ENCODE results near the gene QPCTL. TPM values are rescaled to one million over a fixed set of nuclear protein-coding genes. Genes with fewer than 3 reads are reported as not detected.
"Not testable (repeated sequence)": the region's sequence is repeated elsewhere in the genome, so short reads cannot be mapped to it uniquely, and the experiment has no call there.

The QPCTL gene
- polyA plus RNA-seq, 4 donors = 4.6 to 12.1 (median 8.0) TPM

DNA sequence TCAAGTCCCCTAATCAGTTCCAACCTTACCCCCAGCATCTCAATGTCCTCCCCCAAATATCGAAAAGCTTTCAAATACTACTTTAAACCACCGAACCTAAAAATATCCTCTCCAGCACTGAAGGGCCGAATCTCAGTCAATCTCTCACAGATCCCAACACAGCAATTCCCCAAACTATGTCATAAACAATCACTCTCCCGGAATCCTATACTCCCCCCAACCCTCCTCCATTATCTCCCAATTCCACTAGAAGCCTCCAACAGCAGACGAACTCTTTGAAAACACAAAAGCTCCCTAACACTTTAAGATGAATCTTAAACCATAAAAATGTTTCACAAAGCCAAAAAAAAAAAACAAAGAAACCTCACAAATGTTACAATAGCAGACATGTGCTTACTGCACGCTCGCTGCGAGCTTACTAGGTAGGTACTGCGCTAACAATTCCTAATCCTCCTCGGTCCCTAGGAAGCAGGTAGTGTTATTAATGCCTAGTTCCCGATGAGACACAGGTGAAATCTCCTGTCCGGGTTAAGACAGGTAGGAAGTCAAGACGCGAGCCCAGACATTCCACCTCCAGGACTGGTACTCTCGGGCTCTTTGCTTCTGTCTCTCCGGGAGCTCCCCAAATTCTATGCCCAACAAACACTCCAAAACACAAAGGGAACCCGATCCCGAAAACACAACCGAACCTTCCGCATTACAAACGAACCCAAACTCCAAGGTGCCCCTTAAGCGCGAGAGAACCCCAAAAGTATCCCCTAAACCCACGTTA is 24.1 kb downstream of the QPCTL start:
- DNase-seq (ENCODE audit: low read depth in 4 of 4, low spot score in 3 of 4) = no peak

GRCh38 chr19:45717131-45717982 is 24.9 kb downstream of the QPCTL start:
- DNase-seq (ENCODE audit: low read depth in 4 of 4, low spot score in 3 of 4) = peak; percentile 98

DNA sequence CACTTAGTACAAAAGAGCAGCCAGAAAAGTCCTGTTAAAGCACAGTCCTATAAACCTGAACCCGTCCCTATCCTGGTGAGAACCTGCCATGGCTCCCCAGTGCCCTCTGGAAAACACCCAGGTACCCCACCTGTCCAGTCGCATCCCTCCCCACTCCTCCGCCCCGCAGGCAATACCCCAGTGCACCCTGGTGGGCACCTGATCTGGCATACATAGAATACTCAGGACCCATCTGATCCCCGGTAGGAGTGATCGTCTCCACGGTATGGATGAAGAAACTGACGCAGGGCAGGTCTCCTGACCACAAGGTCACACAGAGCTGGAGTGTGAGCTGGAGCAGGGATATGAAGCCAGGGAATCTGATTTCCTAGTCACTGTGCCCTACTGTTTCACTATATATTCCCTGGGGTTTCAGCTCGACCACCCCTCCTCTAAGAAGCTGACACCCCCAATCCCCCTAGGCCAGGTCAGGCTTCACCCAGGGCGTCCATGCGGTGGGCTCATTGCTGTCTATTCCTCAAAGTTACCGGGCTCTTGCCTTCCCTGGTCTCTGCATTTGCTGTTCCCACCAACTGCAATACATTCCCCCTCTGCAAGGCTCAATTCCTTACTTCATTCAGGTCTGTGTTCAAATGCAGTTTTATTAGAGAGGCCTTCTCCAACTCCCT is 25.7 kb downstream of the QPCTL start:
- no peak for DNase-seq (ENCODE audit: low read depth in 4 of 4, low spot score in 3 of 4)

- DNase-seq (ENCODE audit: low read depth in 4 of 4, low spot score in 3 of 4) = not testable (repeated sequence)
Observed at GRCh38 chr19:45720065-45720464, 27.6 kb downstream of the QPCTL start.

DNA sequence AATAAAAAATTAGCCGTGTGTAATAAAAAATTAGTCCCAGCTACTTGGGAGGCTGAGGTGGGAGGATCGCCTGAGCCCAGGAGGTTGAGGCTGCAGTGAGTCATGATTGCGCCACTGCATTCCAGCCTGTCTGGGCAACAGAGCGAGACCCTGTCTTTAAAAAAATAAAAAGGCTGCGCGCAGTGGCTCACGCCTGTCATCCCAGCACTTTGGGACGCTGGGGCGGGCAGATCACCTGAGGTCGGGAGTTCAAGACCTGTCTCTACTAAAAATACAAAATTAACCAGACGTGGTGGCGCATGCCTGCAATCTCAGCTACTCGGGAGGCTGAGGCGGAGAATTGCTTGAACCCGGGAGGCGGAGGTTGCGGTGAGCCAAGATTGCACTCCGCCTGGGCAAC is 36.2 kb downstream of the QPCTL start:
- DNase-seq (ENCODE audit: low read depth in 4 of 4, low spot score in 3 of 4) = not testable (repeated sequence)

- DNase-seq (ENCODE audit: low read depth in 4 of 4, low spot score in 3 of 4) = no peak
Observed at GRCh38 chr19:45729800-45730290, 37.4 kb downstream of the QPCTL start.

GRCh38 chr19:45730368-45731288 is 38.2 kb downstream of the QPCTL start, which contains the start of gene FBXO46:
FBXO46 (minus strand) TSS chr19:45730896; CDS start chr19:45713495, 17,401 bp downstream.
- DNase-seq (ENCODE audit: low read depth in 4 of 4, low spot score in 3 of 4) = peak; percentile 93 to 97 (median 96)

DNA sequence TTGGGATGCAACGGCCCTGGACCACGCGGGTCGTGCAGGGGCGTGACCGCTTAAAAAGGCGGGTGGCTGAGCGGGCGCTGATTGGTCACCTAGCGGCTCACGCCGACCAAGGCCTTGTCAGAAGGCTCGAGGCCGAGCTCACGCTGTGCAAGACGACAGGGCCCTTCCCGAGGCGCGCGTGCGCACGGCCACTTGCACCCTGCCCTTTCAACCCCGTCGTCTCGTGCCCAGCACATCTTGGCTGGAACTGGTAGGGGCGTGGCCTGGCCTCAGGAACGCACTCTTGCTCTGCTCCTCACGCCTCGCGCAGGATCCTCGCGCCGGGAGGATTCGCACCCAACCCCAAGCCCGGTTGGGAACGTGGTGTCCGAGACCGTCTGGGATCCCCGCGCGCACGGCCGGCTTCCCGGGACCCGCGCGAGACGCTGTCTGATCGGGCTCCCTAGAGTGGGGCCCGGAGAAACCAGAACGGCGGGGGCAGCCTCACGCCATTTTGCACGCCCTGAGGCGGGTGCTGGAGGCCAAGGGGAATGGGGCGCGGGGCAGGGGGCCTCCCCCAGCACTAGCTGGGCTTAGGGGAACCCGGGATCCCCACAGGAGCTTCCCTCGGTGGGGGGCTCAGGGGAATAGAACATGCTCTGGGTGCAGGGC is 40.8 kb downstream of the QPCTL start, which contains the start of gene MEIOSIN:
MEIOSIN (plus strand) TSS at position 280 of the 651 bp plus-strand sequence. CDS start 1,938 bp downstream, outside the sequence.
- no peak for DNase-seq (ENCODE audit: low read depth in 4 of 4, low spot score in 3 of 4)

- no peak for DNase-seq (ENCODE audit: low read depth in 4 of 4, low spot score in 3 of 4)
Observed at GRCh38 chr19:45739498-45740439, 47.3 kb downstream of the QPCTL start.

- no peak for DNase-seq (ENCODE audit: low read depth in 4 of 4, low spot score in 3 of 4)
Observed at GRCh38 chr19:45742969-45743368, 50.5 kb downstream of the QPCTL start.

GRCh38 chr19:45745606-45746005 is 53.1 kb downstream of the QPCTL start:
- no peak for DNase-seq (ENCODE audit: low read depth in 4 of 4, low spot score in 3 of 4)

DNA sequence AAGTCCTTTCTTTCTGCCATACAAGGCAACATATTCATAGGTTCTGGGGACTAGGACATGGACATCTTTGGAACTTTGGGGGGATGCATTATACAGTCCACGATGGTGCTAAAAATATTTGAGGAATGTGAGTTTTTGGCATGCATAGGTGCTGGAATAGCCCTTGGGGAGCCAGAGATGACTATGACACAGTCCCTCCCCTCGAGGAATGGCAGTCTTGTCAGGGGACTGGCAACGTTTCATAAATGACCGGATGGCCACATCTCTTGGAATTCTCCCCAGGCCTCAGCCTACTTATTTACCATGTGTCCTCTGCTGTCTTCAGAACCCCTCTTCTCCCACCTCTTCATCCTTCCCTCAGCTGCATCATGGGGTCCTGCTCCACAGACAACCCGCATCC is 54.4 kb downstream of the QPCTL start:
- no peak for DNase-seq (ENCODE audit: low read depth in 4 of 4, low spot score in 3 of 4)

- DNase-seq (ENCODE audit: low read depth in 4 of 4, low spot score in 3 of 4) = no peak
Observed at GRCh38 chr19:45747513-45747912, 55.0 kb downstream of the QPCTL start.

DNA sequence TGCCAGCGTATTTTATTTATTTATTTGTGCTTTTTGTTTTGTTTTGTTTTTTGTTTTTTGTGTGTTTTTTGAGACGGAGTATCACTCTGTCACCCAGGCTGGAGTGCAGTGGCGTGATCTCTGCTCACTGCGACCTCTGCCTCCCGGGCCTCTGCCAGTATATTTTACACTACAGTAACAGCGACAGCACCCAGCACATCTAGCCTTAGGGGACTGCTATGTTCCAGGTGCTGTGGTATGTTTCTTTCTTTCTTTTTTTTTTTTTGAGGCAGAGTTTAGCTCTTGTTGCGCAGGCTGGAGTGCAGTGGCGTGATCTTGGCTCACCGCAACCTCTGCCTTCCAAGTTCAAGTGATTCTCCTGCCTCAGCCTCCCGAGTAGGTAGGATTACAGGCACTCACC is 59.0 kb downstream of the QPCTL start:
- not testable (repeated sequence) for DNase-seq (ENCODE audit: low read depth in 4 of 4, low spot score in 3 of 4)

GRCh38 chr19:45752639-45753038 is 60.2 kb downstream of the QPCTL start:
- no peak for DNase-seq (ENCODE audit: low read depth in 4 of 4, low spot score in 3 of 4)

DNA sequence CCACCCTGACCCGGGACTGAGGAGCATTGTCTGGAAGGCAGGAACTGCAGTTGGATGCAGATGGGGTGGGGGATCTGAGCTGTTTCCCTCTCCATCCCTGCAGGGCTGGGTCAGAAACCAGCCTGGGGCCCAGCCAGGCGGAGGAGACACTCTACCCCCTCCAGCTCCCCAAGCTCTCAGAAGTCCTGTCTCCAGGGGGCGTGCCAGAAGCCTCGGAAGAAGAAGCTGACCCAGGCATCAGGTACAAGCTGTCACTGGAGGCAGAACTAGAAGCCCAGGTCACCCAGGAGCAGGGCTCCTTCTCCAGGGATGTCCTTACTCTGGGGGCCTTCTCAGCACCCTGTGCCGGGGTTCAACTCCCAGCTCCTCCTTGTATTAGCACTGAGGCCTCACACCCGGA is 61.1 kb downstream of the QPCTL start:
- DNase-seq (ENCODE audit: low read depth in 4 of 4, low spot score in 3 of 4) = no peak
